HG03521 (cell line): Measurements from ENCODE around the gene ARNT2.

ENCODE experiments used
- ATAC-seq: cut with Tn5 transposase; IDR thresholded peaks from one replicate; pipeline ENCODE4 v1.9.1; 2021; ENCODE audit warnings: mild to moderate bottlenecking, moderate library complexity; ENCODE audit not compliant: unreplicated experiment

ARNT2 gene

DNA sequence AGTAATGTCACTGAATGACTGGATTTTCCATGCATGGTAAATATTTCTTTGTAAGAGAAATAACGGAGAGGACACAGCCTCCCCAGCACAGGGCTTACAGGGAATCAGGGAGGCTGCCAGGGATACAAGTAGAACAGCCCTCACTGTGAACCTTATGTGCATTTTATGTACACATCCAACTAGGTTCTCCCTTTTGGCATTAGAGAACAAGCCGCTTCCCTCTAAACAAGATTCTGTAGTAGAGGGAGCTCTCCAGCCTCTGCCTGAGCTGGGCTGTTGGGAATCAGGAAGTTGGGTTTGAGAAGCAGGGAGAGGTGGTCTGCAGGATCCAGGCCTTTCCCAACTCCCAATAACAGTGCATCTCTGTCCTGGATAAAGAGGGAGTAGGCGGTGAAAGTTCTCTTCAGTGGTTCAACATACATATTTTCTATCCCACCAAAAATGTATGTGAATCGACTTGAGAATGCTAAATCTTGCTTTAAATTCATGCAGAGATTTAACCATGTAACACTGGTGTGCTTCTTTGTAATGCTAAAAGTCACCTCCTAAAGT is 83.7 kb downstream of the ARNT2 start:
- ATAC-seq, result no peak

DNA sequence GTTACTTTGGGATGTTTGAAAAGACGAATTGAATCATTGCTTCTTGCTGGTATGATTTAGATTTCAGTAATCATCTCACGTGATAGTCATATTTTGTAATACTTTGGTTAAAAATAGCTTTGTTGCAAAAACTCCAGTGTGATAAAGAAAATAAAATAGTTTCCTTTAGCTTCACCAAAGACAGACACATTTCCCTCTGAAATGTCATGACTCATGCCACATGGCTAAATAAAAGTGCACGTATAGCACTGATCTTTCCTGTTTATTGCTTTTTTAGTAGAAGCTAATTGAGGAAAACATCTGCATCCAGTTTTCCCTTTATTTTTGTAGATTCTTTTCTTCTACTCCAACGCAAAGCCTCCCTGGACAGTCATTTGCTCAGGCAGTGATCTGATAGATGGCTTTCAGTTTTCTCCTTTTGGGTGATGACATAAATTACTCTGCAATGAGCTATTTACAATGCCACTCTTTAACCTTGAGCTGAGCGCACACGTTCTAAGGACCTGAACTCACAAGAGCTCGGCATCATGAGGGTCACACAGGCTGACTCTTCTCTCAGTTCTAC is 84.9 kb downstream of the ARNT2 start:
- ATAC-seq, result no peak

DNA sequence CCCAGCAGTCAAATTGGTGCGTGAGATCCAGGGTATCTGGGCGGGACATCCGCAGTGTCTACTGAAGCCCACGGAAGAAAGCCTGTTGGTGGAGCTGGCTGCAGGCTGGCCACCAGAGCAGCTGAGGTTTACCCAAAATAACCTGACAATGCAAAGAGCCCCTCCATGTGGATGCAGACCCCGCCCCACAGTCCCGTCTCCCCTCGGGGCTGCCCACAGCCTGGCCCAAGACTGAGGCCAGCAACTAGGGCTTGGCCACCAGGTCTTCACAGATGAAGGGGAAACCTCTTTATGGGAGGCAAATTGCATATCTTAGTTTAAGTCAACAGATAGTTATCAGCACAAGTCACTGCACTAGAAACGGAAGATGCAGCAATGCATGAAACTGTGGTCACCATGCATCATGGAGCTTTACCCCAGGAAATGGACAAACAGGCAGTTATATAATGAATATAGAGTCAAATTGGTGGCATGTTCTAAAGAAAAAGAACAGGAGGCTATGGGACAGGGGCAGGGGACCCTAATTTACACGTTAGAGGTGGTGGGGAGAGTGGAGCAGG is 86.3 kb downstream of the ARNT2 start:
- no peak for ATAC-seq

DNA sequence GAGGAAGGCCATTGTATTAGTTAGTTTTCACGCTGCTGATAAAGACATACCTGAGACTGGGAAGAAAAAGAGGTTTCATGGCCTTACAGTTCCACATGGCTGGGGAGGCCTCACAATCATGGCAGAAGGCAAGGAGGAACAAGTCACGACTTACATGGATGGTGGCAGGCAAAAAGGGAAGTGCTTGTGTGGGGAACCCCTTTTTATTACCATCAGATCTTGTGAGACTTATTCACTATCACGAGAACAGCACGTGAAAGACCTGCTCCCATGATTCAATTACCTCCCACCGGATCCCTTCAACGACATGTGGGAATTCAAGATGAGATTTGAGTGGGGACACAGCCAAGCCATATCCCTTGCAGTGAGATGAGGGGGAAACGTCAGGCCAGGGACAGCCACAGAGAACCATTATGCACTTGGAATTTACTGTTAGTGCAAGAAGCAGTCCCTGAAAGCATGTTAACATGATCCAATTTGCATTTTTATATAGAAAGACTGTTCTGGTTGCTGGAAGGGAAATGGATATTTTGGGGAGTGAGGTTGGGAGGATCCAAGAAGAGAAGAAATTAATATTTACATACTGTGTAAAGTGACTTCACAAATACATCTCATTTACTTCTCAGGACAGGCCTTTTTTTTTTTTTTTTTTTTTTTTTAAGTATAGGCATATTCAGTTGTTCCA is 87.1 kb downstream of the ARNT2 start:
- no peak for ATAC-seq

DNA sequence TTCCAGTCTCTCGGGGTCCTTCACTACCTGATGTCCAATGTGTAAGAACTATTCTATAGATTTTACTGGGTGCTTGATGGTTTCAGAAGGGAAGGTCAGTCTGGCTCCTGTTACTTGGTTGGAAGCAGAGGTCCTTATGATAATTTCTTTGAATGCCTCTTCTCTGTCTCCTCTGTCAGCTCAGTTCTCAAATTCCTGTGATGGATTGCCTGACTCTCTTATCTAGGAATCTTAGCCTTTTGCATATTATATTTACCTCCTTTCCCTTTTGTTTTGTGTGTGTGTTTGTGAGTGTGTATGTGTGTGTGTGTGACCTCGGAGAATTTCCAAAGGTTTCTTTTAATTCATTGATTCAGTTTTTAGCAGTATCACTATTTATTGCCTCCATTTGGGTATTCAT is 88.2 kb downstream of the ARNT2 start:
- no peak for ATAC-seq

DNA sequence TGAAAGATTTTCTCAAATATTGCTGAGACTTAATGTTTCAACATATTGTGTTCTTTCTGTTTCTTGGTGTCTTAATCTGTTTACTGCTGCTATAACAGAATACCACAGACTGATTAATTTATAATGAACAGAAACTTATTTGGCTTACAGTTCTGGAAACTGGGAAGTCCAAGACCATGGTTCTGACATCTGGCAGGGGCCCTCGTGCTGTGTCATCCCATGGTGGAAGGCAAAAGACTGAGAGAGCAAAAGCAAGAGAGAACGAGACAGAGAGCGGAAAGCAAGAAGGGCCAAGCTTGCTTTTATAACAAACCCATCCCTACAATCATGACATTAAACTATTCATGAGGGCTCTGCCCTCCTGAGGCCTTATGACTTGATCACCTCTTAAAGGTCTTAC is 88.7 kb downstream of the ARNT2 start:
- no peak for ATAC-seq

DNA sequence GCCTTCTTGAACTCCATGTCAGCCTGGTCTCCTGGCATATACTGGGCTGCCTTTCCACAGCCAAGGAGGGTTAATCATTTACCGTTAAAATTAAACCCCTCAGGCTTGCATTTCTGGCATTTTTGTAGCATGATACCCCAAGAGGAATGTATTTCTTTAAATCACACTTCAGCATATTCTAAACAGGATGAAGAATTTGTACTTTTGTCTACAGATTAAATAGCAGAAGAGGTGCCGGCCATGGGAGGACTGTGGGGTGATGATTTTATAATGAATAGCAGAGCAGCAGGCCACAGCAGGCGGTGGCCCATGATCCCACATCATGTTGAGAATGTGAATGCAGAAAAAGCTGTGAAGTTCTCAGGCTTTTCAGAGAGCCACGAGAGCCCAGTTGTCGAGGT is 90.2 kb downstream of the ARNT2 start:
- no peak for ATAC-seq

DNA sequence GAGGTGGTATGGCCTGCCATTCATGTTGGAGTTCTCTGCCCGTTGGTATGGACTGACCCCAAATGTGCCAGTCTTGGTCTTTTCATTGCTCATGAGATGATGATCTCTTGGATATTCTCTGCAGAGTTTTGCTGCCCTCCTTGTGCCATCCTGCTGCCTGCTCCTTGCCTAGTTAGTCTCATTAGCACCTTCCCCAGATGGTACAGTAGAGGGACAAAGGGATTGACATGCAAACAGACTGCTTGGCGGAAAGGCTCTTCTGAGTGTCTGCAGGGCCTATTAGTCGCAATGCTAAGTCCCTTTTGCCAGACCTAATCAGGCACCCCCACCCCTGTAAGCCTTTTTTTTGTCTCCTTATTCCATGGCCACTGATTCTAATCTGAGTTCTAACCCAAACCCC is 90.6 kb downstream of the ARNT2 start:
- no peak for ATAC-seq

DNA sequence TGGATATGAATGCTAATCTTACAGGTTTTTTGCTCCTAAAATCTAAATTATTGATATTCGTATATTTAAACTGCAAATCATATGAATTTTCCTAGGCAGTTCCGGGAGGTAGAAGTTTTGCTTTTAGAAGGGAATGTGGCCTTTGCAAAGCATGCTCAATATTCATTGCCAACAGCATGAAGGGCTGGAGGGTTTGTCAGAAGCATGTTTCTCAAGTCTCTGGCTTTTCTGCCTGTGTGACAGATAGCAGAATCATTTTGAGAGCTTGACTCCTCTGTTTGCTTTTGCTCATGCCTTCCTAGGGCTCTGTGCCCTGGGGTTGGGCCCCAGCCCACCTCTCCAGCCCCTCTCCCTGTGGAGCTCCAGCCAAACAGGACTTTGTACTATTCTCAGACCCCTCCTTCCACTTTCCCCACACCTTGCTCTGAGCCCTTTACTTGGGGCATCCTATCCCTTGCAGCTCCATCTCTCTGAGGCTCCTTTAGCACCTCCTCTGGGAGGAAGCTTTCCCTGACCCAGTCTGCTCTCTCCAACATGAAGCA is 91.3 kb downstream of the ARNT2 start:
- ATAC-seq, result no peak

DNA sequence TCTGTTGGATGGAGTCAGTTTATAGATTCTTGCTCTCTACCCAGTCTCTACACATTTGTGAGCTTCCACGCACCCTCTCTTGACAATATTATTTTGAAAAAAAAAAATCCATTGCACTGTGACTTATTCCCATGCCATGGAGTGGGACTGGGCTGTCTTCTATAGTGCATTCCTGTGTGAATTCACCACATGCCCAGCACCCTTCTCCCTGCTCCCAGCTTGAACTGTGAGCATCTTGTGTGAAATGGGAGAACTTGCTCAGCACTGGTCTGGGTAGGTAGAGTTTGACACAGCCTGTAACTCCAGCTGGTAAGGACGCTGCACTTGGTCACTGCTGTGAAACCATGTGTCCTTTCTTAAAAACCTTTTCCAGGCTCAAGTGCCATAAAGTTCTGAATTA is 91.9 kb downstream of the ARNT2 start:
- ATAC-seq, result no peak

DNA sequence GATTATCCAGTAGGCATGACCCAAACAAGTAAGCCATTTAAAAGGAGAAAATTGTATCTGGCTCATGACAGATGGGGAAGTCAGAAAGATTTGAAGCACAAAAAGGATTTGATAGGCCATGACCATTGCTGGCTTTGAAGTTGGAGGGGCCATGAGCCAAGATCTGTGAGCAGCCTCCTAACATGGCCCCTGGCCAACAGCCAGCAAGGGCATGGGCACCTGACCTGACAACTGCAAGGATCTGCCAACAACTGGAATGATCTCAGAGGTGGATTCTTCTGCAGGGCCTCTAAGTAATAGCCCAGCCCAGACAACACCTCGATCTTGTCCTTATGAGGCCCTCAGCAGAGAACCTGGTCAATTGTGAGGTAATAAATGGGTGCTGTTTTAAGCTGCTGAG is 93.0 kb downstream of the ARNT2 start:
- ATAC-seq, result no peak

DNA sequence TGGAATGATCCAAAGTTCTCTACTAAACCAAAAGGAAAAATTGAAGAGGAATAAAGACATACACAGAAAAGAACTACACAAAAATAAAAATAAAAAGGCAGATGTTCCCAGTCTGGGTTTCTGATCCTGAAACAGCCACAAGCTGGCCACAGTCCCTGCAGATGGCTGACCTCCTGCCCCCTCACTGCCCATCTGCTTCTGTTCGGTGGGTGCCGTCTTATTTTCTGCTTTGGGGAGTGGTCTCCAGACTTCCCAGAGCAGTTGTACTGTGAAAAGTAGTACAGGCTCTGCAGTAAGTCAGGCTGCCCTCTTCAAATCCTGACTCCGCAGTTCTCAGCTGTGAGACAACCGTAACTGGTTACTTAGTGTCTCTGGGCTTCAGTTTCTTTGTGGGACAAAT is 94.5 kb downstream of the ARNT2 start:
- no peak for ATAC-seq

DNA sequence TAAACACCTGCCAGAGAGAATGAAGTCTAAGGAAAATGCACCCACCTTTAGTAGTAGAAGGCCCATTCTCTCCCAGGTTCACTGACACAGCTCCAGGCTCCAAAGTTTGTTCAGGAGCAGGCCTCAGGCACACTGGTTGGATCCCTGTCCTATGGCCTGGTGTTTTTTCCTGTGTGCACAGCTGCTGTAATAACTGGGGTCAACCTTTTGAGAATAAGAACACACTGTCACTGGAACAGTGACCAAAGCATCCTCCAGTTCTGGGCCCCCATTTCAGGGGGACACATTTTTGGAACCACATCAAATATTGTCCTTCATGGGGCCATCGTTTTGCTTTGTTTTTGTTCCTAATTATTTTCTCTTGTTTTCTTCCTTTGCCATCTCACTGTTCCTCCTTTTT is 95.8 kb downstream of the ARNT2 start:
- no peak for ATAC-seq

DNA sequence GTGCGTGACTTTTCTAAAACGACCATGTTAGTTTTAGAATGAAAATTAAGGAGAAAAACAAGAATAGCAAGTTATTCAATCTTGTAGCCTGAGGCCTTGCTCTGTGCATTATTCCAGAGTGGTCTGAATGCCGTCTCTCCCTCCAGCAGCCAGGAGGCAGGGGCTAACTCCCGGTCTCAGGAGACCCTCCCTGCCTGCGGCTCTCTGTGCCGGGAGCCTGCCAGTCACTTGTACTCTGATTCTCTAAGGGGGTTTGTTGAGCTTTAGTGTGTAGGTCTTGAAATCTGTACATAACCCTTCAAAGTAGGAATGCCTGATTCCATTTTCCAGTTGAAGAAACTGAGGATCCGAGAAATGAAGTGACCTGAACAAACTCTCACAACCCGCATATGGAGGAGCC is 97.3 kb downstream of the ARNT2 start:
- no peak for ATAC-seq

DNA sequence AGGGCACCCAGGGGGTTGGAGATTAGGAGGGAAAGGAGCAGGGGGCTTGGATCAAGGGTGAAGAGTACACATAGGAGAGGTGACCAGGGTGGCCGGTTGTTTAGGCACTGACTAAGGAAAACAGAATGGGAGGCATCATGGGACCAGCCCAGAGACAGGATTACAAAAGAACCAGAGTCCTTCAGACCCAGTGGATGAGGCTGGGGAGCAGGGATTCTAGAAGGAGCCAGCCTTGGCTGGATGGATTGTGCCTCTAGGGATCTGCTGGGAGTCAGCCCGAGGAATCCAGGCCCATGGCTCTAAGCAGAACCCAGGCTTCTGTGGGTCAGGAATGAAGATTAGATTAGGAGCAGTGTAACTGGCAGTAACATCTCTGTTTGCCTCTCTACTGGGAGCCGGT is 98.6 kb downstream of the ARNT2 start:
- no peak for ATAC-seq

DNA sequence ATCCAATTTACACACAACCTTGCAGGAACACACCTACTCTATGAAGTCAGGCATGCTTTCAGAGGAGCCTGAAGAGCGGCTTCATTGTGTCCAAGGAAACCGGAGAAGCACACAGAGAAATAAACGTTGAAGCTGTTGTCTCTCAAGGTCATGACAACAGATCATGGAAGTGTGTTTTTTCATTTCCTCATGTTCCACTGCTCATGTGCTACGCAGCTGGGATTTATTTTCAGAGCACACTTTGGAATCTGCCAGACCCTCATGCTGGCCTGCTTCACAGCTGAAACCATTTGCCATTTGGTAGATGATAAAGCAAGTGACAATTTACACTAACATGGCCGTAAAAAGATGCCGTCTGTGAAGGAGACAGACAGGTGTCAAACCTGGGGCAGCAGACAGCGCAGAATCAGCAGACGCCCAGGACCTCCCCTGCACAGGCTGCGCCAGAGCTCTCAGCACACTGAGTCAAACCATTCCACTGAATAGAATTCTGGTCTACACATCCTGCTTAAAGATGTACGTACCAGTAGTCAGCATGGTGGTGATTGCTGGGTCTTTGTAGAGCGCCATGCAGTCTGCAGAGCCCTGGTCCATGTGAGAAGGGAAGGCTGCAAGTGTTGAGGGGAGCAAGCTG is 99.3 kb downstream of the ARNT2 start:
- no peak for ATAC-seq

DNA sequence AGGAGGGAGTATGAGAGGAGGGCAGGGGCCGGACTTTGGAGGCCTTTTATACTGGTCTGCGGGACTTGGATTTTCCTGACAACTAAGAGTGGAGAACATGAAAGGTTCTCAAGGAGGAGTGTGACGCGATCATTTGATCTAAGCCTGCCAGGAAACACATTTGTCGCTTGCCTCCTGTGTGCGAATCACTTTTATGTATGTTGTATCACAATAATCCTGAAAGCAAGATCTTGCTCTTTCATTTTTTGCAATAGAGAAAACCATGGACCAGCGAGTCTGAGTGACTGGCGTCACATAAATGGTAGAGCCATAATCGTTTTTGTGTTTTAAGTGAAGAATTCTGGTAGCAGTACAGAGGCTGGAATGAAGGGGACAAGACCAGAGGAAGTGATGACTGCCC is 100.7 kb downstream of the ARNT2 start:
- no peak for ATAC-seq

DNA sequence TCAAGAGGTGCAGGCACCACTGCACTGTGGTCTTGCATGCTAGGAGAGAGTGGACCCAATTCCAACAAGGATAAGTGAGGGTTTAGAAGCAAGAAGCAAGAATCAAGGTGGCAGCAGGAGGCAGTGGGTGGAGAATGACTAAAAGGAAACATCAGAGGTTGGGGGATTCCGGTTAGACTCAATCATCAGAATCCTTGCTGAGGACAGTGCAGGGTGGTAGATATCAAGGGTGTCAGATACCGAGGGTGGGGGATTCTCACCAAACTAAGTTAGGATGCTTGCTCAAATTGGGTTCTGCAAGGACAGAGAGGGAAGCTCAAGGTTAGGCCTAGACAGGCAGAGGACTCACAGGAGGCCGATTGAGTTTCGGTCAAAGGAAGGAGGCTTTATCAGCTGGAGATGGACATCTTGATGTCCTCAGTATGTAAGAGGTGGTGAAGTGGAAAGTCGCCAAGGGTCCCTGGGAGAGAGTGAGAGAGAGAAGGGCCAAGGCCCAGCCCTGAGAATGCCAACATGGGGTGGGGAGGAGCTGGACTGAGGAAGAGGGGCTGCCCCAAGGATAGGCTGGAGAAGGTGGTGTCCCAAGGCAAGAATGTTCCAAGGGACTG is 102.2 kb downstream of the ARNT2 start:
- no peak for ATAC-seq

DNA sequence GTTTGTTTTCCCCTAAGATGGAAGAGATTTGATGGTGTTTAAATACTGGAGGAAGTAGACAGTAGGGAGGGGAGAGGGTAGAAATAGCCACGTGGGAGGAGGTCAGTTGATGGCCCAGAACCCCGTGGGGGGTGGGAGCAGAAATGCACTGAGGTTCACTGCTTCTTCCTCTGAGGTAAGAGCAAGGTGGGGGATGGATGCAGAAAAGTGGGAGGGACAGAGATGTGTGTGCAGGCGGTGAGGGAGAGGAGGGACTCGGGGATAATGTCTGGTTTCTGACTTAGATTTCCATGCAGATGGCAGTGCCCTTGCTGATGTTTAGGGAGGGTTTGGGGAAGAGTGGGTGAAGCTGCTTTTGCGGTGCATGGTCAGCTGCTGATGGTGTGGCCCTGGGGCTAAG is 102.9 kb downstream of the ARNT2 start:
- ATAC-seq, result no peak

DNA sequence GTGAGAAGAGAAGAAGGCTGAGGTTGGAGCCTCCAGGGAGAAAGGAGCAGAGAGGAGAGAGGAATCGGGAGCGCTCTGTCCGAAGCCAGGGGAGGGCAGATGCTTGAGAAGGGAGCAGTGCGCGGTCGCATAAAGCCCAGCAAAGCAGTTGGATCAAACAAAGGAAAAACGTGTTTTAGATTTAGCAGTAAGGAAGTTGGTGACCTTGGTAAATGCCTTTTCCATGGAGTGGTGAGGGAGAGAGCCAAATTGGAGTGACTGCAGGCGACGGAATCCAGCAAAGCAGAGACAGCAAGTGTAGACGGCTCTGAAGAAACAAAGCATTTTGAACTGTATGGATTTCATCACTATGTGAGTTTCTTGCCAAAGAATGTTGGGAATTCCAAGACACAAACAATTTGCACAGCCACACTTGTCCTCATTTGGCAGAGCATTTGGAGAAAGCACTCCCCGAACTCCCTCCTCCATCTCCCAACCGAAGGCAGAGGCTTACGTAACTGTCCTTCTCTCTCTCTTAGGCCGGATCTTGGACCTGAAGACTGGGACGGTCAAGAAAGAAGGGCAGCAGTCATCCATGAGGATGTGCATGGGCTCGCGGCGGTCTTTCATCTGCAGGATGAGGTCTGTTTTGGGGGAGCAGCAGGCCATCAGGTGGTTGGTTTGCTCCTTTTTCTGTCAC is 103.6 kb downstream of the ARNT2 start:
- no peak for ATAC-seq

DNA sequence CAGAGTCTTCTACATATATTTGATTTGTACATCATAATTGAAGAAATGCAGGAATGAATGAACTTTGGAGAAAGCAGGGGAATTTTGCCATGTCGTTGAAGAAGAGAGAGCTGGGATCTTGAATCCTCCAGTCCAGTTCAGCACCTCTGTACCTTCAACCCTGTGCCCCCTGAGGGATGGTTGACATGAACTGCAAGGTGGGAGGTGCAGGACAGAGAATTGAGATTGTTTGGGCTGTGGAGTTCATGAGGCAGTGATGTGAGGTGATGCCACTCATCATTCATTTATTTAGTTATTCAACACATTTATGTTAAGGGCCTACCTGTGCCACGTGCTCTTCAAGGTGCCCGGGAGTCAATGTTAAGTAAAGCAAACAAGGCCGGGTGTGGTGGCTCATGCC is 104.6 kb downstream of the ARNT2 start:
- ATAC-seq, result no peak
